HEK293 (cell line): Measurements from ENCODE around the gene PDE12.
A peak's percentile ranks its signal among the peaks of the same experiment; 100 is the strongest.

ENCODE experiments used
- ATF2 ChIP-seq: fragments of 450-650 bp; formaldehyde crosslinking; IDR thresholded peaks from 2 replicates; pipeline ENCODE4 v1.5.1; 2016; ENCODE audit warnings: missing biosample characterization, missing genetic modification characterization, low read depth
- ELK4 ChIP-seq: IDR thresholded peaks from 2 replicates; pipeline ENCODE4 v1.6.1; 2011; ENCODE audit warnings: mild to moderate bottlenecking, low read depth, low read length, borderline replicate concordance
- INSM2 ChIP-seq: fragments of 450-650 bp; formaldehyde crosslinking; IDR thresholded peaks from 2 replicates; pipeline ENCODE4 v1.5.1; 2016; ENCODE audit warnings: missing biosample characterization, missing genetic modification characterization
- KLF1 ChIP-seq: fragments of 450-650 bp; formaldehyde crosslinking; IDR thresholded peaks from 2 replicates; pipeline ENCODE4 v1.5.1; 2016; ENCODE audit warnings: missing biosample characterization, missing genetic modification characterization
- MYNN ChIP-seq: fragments of 450-650 bp; formaldehyde crosslinking; IDR thresholded peaks from 2 replicates; pipeline ENCODE4 v1.5.1; 2016; ENCODE audit warnings: missing biosample characterization, missing genetic modification characterization, borderline replicate concordance
- PRDM2 ChIP-seq: fragments of 450-650 bp; formaldehyde crosslinking; IDR thresholded peaks from 2 replicates; pipeline ENCODE4 v1.5.1; 2016; ENCODE audit warnings: missing biosample characterization, missing genetic modification characterization, borderline replicate concordance
- RBAK ChIP-seq: fragments of 450-650 bp; formaldehyde crosslinking; IDR thresholded peaks from 2 replicates; pipeline ENCODE4 v1.5.1; 2016; ENCODE audit warnings: missing biosample characterization, missing genetic modification characterization
- WT1 ChIP-seq: fragments of 450-650 bp; formaldehyde crosslinking; IDR thresholded peaks from 2 replicates; pipeline ENCODE4 v1.5.1; 2016; ENCODE audit warnings: missing biosample characterization, missing genetic modification characterization
- ZBTB1 ChIP-seq: fragments of 450-650 bp; formaldehyde crosslinking; IDR thresholded peaks from 2 replicates; pipeline ENCODE4 v1.5.1; 2016; ENCODE audit warnings: missing biosample characterization, missing genetic modification characterization
- ZBTB7A ChIP-seq: fragments of 450-650 bp; formaldehyde crosslinking; IDR thresholded peaks from 2 replicates; pipeline ENCODE4 v1.5.1; 2016; ENCODE audit warnings: low read depth, missing biosample characterization, missing genetic modification characterization
- ZNF114 ChIP-seq: fragments of 450-650 bp; formaldehyde crosslinking; IDR thresholded peaks from 2 replicates; pipeline ENCODE4 v1.5.0; 2017; ENCODE audit warnings: missing biosample characterization, missing genetic modification characterization
- ZNF223 ChIP-seq: fragments of 450-650 bp; formaldehyde crosslinking; IDR thresholded peaks from 2 replicates; pipeline ENCODE4 v1.5.1; 2016; ENCODE audit warnings: missing biosample characterization, missing genetic modification characterization
- ZNF335 ChIP-seq: fragments of 450-650 bp; formaldehyde crosslinking; conservative IDR thresholded peaks from 2 replicates; pipeline ENCODE4 v1.5.1; 2016; ENCODE audit warnings: missing biosample characterization, missing genetic modification characterization
- ZNF423 ChIP-seq: fragments of 450-650 bp; formaldehyde crosslinking; IDR thresholded peaks from 2 replicates; pipeline ENCODE4 v1.5.1; 2016; ENCODE audit warnings: missing biosample characterization, missing genetic modification characterization
- ZNF433 ChIP-seq: fragments of 450-650 bp; formaldehyde crosslinking; IDR thresholded peaks from 2 replicates; pipeline ENCODE4 v1.5.1; 2016; ENCODE audit warnings: missing biosample characterization, missing genetic modification characterization, low read depth
- ZNF555 ChIP-seq: fragments of 450-650 bp; formaldehyde crosslinking; conservative IDR thresholded peaks from 2 replicates; pipeline ENCODE4 v1.5.1; 2017; ENCODE audit warnings: missing biosample characterization, mild to moderate bottlenecking, missing genetic modification characterization, inconsistent platforms
- ZNF626 ChIP-seq: fragments of 450-650 bp; sonication (Bioruptor Pico); formaldehyde crosslinking; IDR thresholded peaks from 2 replicates; pipeline ENCODE4 v1.5.1; 2018; ENCODE audit warnings: missing biosample characterization, missing genetic modification characterization, inconsistent platforms
- ZNF670 ChIP-seq: fragments of 450-650 bp; formaldehyde crosslinking; IDR thresholded peaks from 2 replicates; pipeline ENCODE4 v1.5.1; 2016; ENCODE audit warnings: missing biosample characterization, missing genetic modification characterization, low read depth
- ZNF692 ChIP-seq: fragments of 450-650 bp; formaldehyde crosslinking; IDR thresholded peaks from 2 replicates; pipeline ENCODE4 v1.5.1; 2016; ENCODE audit warnings: missing biosample characterization, missing genetic modification characterization
- ZNF785 ChIP-seq: fragments of 450-650 bp; formaldehyde crosslinking; IDR thresholded peaks from 2 replicates; pipeline ENCODE4 v1.5.1; 2016; ENCODE audit warnings: missing biosample characterization, missing genetic modification characterization
- TF ChIP-seq, protein P1 (sequence below): fragments of 450-650 bp; formaldehyde crosslinking; IDR thresholded peaks from 2 replicates; pipeline ENCODE4 v1.5.1; 2016; ENCODE audit warnings: missing biosample characterization, missing genetic modification characterization
- TF ChIP-seq, protein P2 (sequence below): fragments of 450-650 bp; formaldehyde crosslinking; conservative IDR thresholded peaks from 2 replicates; pipeline ENCODE4 v1.5.1; 2016; ENCODE audit warnings: low read depth, missing biosample characterization, missing genetic modification characterization

Gene PDE12

DNA sequence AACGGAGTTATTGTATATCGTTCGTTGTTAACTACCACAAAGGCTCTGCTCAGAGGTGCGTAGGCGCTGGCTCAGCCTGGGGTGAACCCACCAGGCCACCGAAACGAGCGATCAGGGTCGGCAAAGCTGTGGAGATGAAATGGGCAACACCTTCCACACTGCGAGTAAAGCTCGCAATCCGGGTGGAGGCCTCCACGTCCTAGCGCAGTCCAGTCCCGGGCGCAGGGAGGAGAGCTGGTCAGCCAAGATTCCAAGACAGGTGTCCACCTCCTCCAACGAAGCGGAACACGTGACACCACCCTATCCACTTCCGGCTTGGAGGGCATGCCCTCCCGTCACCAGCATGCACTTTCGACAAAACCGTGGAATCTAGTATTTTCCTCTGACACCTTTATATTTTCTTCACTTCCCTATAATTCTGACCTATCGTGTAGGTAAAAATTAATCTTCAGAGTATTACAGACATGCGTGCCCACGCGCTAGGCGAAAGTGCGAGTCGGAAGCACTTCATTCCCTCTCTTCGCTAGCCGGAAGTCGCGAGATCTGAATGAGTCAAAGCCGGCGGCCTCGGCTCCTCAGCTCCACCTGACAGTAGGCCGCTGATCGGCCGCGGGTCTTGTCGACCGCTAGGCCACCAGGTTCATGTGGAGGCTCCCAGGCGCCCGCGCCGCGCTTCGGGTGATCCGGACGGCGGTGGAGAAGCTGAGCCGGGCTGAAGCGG lies at the start of gene PDE12 (continued):
- TF ChIP-seq ZNF670 (tag by site-specific recombination) (no peak), INSM2 (tag by site-specific recombination) (peak; percentile 92), MYNN (no peak), ELK4 (peak; percentile 82), ZNF223 (tag by site-specific recombination) (no peak), ZBTB1 (tag by site-specific recombination) (no peak), ZBTB7A (tag by site-specific recombination) (no peak), ZNF692 (peak; percentile 74), ZNF785 (tag by site-specific recombination) (no peak), ZNF555 (no peak), PRDM2 (tag by site-specific recombination) (no peak), KLF1 (tag by site-specific recombination) (no peak; the same call in 1 of the 2 replicates), ZNF433 (tag by site-specific recombination) (no peak), ZNF423 (tag by site-specific recombination) (no peak; the same call in 1 of the 2 replicates), ZNF335 (tag by site-specific recombination) (peak; percentile 83), ZNF114 (tag by site-specific recombination) (no peak), WT1 (no peak), ATF2 (tag by site-specific recombination) (peak; percentile 17; the same call in 1 of the 2 replicates), RBAK (no peak), ZNF626 (tag by site-specific recombination) (no peak)
- TF ChIP-seq, protein P1, sequence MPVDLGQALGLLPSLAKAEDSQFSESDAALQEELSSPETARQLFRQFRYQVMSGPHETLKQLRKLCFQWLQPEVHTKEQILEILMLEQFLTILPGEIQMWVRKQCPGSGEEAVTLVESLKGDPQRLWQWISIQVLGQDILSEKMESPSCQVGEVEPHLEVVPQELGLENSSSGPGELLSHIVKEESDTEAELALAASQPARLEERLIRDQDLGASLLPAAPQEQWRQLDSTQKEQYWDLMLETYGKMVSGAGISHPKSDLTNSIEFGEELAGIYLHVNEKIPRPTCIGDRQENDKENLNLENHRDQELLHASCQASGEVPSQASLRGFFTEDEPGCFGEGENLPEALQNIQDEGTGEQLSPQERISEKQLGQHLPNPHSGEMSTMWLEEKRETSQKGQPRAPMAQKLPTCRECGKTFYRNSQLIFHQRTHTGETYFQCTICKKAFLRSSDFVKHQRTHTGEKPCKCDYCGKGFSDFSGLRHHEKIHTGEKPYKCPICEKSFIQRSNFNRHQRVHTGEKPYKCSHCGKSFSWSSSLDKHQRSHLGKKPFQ (tag by site-specific recombination), result 0 out of 2 replicates have a peak, but pooled peaks have one; percentile 48
- TF ChIP-seq, protein P2, sequence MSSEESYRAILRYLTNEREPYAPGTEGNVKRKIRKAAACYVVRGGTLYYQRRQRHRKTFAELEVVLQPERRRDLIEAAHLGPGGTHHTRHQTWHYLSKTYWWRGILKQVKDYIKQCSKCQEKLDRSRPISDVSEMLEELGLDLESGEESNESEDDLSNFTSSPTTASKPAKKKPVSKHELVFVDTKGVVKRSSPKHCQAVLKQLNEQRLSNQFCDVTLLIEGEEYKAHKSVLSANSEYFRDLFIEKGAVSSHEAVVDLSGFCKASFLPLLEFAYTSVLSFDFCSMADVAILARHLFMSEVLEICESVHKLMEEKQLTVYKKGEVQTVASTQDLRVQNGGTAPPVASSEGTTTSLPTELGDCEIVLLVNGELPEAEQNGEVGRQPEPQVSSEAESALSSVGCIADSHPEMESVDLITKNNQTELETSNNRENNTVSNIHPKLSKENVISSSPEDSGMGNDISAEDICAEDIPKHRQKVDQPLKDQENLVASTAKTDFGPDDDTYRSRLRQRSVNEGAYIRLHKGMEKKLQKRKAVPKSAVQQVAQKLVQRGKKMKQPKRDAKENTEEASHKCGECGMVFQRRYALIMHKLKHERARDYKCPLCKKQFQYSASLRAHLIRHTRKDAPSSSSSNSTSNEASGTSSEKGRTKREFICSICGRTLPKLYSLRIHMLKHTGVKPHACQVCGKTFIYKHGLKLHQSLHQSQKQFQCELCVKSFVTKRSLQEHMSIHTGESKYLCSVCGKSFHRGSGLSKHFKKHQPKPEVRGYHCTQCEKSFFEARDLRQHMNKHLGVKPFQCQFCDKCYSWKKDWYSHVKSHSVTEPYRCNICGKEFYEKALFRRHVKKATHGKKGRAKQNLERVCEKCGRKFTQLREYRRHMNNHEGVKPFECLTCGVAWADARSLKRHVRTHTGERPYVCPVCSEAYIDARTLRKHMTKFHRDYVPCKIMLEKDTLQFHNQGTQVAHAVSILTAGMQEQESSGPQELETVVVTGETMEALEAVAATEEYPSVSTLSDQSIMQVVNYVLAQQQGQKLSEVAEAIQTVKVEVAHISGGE (tag by site-specific recombination), result peak; percentile 93
